Psoas muscle (tissue), 8 donors: ENCODE results near the gene MCUR1. TPM values are rescaled to one million over a fixed set of nuclear protein-coding genes. Genes with fewer than 3 reads are reported as not detected.

Experiments
- ATAC-seq, 4 donors: fragments of 200-7000 bp; cut with Tn5 transposase; one replicate each; pipeline ENCODE4 v1.9.1; 2020; ENCODE audit warnings: moderate library complexity in 3 of 4, mild to moderate bottlenecking in 2 of 4
- DNase-seq, 2 donors: peaks; one replicate each; pipeline ENCODE4 v3.0.0-alpha.2; 2020
- H3K27ac ChIP-seq: fragments of 200-600 bp; one replicate; pipeline ENCODE4 v1.8.0; 2022
- H3K27me3 ChIP-seq, 3 donors: fragments of 200-600 bp in 1 of 3; one replicate each; pipeline versions ENCODE4 v1.6.1 to v1.8.0; 2013 to 2022; ENCODE audit warnings: low read length in 2 of 3, mild to moderate bottlenecking in 2 of 3, moderate library complexity in 1 of 3; ENCODE audit not compliant: insufficient read depth in 3 of 3
- H3K36me3 ChIP-seq, 2 donors: fragments of 200-600 bp in 1 of 2; one replicate each; pipeline versions ENCODE4 v1.6.1 to v1.8.0; 2013 to 2022; ENCODE audit warnings: low read depth in 1 of 2, mild to moderate bottlenecking in 1 of 2, moderate library complexity in 1 of 2; ENCODE audit not compliant: insufficient read depth in 1 of 2
- H3K4me1 ChIP-seq: fragments of 200-600 bp; one replicate; pipeline ENCODE4 v1.8.0; 2022
- H3K4me3 ChIP-seq: fragments of 200-600 bp; one replicate; pipeline ENCODE4 v1.8.0; 2022; ENCODE audit warnings: mild to moderate bottlenecking
- H3K9me3 ChIP-seq: fragments of 200-600 bp; one replicate; pipeline ENCODE4 v1.8.0; 2022
- WGBS, 3 donors: extraction: QIAGEN DNeasy Blood & Tissue Kit; methylation state at CpG; one replicate each; pipeline versions ENCODE4 v1.1.6 to v1.1.7; 2013; 5-methylcytosine and 5-hydroxymethylcytosine counted together
- intact Hi-C, 2 donors: fragments of 100-400 bp; cut with DNase I; formaldehyde crosslinking; loops; one replicate each; pipeline versions ENCODE4 v1.11.0 to v1.14.2; 2022
- polyA plus RNA-seq, 3 donors: library from polyadenylated mRNA; stranded (reverse); fragments of 200-250 nt; gene quantifications; one replicate each; pipeline ENCODE4 v1.2.3, GENCODE V29; 2013
- total RNA-seq, 4 donors: library from RNA; stranded (reverse); fragmentation: NEBNext Ultra II Directional in 2 of 4; extraction: Animal tissue kit (Norgen Biotek cat#: 25700) in 2 of 4; gene quantifications; one replicate each; pipeline versions ENCODE4 v1.2.1 to v1.2.4, GENCODE V29; 2021 to 2023
- TF ChIP-seq, protein P1 (sequence below): fragments of 200-600 bp; IDR thresholded peaks from one replicate; pipeline ENCODE4 v1.8.0; 2022; ENCODE audit warnings: antibody characterized with exemption
- donor health status: healthy with polysubstance abuse.
- donor health status: DM: no; HTN: no; CAD: no; lungs with moderate emphysema.
- donor health status: Bipolar disorder and iron deficiency.
- donor health status: healthy.
- donor health status: DM: yes; HTN: yes; CAD: no.
- donor health status: DM: no; HTN: no; CAD: no.
- donor health status: DM: no; HTN: no; CAD: no.
- donor health status: DM: yes; HTN: yes; CAD: no.

Gene MCUR1
- total and polyA plus RNA-seq, 7 donors = 17.9 to 31.9 (median 20.5) TPM

DNA sequence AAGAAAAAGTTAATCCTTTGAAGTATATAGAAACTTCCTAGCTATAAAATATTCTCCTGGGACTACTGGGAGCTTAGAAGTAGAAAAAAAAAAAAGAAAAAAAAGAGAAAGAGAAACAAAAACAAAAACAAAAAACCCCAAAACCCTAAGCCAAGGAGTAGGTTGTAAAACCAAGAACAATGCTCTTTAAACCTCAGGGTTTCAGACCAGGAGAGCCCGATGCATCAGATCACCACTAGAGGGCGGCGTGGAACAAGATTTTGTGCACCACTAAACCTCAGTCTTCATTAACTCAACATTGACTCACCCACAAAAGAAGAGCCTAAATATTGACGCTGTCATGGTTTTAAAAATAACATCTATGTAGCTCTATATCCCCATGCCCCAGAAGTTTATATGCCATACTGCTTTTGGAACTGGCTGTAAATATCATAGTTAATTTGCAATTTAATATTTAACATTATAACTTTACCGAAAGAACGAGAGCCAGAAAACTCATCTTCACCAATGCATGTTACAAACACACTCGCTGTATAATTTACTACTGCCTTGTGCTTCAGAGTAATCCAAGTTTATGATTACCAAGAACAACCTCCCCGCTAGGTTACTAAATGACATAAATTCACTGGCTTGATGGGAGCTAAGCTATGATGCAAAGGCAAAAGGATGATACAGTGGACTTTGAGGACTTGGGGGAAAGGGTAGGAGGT, 19.2 kb downstream of the MCUR1 start:
- peak; percentile 94 to 99 (median 96) for ATAC-seq
- H3K4me1 ChIP-seq = peaks cover 3% of the 10 kb centered on the region
- TF ChIP-seq, protein P1, sequence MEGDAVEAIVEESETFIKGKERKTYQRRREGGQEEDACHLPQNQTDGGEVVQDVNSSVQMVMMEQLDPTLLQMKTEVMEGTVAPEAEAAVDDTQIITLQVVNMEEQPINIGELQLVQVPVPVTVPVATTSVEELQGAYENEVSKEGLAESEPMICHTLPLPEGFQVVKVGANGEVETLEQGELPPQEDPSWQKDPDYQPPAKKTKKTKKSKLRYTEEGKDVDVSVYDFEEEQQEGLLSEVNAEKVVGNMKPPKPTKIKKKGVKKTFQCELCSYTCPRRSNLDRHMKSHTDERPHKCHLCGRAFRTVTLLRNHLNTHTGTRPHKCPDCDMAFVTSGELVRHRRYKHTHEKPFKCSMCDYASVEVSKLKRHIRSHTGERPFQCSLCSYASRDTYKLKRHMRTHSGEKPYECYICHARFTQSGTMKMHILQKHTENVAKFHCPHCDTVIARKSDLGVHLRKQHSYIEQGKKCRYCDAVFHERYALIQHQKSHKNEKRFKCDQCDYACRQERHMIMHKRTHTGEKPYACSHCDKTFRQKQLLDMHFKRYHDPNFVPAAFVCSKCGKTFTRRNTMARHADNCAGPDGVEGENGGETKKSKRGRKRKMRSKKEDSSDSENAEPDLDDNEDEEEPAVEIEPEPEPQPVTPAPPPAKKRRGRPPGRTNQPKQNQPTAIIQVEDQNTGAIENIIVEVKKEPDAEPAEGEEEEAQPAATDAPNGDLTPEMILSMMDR = peak; percentile 92
- peak overlapping the region; percentile 46 for H3K27ac ChIP-seq
- intact Hi-C loops = loop anchor here in 1 of 2 donors (1.0 kb wide), 1 partner anchor 275 kb away; no protein-coding TSS in a partner anchor
- H3K9me3 ChIP-seq = no peaks in the 10 kb centered on the region
- no peak overlapping the region for H3K4me3 ChIP-seq
- WGBS, 3 donors = 41 to 47% (median 46%) methylated on average over 8 of the region's 8 CpGs
- DNase-seq = peak; percentile 76 to 89
- peaks cover 0 to 76% of the 10 kb centered on the region in 2 donors for H3K36me3 ChIP-seq
- no peaks in the 10 kb centered on the region for H3K27me3 ChIP-seq

DNA sequence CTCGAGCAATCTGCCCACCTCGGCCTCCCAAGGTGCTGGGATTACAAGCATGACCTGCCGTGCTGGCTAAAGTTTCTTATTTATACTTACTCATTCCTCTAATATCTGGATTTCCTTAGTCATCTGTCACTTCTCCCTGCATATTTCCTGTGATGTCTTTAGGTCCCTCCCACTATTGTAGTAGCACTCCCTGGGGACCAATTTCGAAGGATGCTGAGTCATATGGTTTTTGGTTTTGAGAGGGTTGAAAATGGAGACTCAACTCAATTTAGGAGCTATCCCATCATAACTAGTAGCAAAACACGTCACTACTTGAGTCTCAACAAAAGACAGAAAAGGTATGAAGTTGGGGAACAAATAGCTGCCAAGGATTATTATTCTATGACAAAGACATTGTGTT, 20.2 kb downstream of the MCUR1 start:
- no peaks in the 10 kb centered on the region for H3K9me3 ChIP-seq
- ATAC-seq = no peak
- no peak overlapping the region for H3K4me3 ChIP-seq
- H3K36me3 ChIP-seq = peaks cover 0 to 74% of the 10 kb centered on the region in 2 donors
- WGBS, 3 donors = 69 to 80% (median 73%) methylated on average over 5 of the region's 5 CpGs
- no peak for DNase-seq
- TF ChIP-seq, protein P1 = no peak
- peaks cover 3% of the 10 kb centered on the region for H3K4me1 ChIP-seq
- H3K27me3 ChIP-seq = no peaks in the 10 kb centered on the region
- H3K27ac ChIP-seq = no peak overlapping the region
- intact Hi-C loops = loop anchor here in 1 of 2 donors (5.0 kb wide), 1 partner anchor 273 kb away; no protein-coding TSS in a partner anchor

DNA sequence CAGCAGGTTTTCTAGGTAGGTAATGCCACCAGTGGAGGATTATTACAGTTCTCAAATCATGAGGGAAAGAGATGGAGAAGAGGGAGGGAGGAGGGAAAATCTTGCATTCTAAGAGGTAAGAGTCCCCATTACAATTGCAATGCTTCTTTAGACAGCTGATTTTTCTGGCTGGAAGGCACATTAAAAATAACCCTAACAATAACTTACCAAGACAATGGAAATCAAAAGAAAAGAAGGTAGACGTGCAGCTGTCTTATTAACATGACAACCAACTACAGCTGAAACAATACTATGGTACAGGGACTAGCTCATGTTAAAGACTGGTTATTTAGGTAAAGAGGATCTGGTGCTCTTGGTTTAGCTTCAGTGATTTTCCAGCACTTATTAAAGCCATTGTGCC, 24.6 kb downstream of the MCUR1 start:
- peaks cover 0 to 48% of the 10 kb centered on the region in 2 donors for H3K36me3 ChIP-seq
- TF ChIP-seq, protein P1 = no peak
- ATAC-seq (no peak), DNase-seq (no peak)
- H3K27me3 ChIP-seq = no peaks in the 10 kb centered on the region
- 73 to 93% (median 75%) methylated on average over 1 of the region's 1 CpG for WGBS, 3 donors
- no peak overlapping the region for H3K27ac ChIP-seq
- H3K4me3 ChIP-seq = no peak overlapping the region
- H3K4me1 ChIP-seq = peaks cover 1% of the 10 kb centered on the region
- intact Hi-C loops = loop anchor here in 1 of 2 donors (5.0 kb wide), 1 partner anchor 278 kb away; no protein-coding TSS in a partner anchor
- no peaks in the 10 kb centered on the region for H3K9me3 ChIP-seq

DNA sequence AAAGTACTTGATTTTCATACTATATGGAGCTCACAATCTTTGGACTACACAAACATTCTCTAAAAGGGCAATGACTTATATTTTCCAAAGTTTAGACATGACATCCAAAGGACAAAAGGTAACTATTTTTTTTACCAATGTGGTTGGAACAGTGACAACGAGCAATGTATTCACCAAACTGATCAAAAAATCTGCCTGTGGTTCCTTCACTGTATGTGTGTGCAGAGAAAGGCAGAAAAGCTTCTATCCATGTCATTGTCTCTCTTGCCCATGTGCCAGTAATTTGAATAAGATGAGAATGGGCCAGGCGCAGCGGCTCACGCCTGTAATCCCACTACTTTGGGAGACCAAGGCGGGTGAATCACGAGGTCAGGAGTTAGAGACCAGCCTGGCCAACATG, 25.5 kb downstream of the MCUR1 start:
- 85 to 95% (median 95%) methylated on average over 6 of the region's 6 CpGs for WGBS, 3 donors
- H3K36me3 ChIP-seq = peaks cover 0 to 44% of the 10 kb centered on the region in 2 donors
- ATAC-seq = no peak
- H3K4me3 ChIP-seq = no peak overlapping the region
- TF ChIP-seq, protein P1 = no peak
- intact Hi-C loops = no loop called here
- H3K9me3 ChIP-seq = no peaks in the 10 kb centered on the region
- no peaks in the 10 kb centered on the region for H3K27me3 ChIP-seq
- DNase-seq = no peak
- H3K27ac ChIP-seq = no peak overlapping the region
- H3K4me1 ChIP-seq = no peaks in the 10 kb centered on the region
